Neural cell (in vitro differentiated cells): ENCODE measurements around the gene BMPR1B. TPM values are rescaled to one million over a fixed set of nuclear protein-coding genes. Genes with fewer than 3 reads are reported as not detected.

Experiments used
- H2AFZ ChIP-seq: fragments of 200-600, 300-800 bp; sonication (generic), shearing (Covaris generic); 2 replicates; pipeline ENCODE4 v1.6.0; 2014; ENCODE audit warnings: low read depth, mild to moderate bottlenecking, antibody characterized with exemption, low read length, moderate library complexity
- H3F3A ChIP-seq: fragments of 200-600 bp; shearing (Covaris generic); 2 replicates; pipeline ENCODE4 v1.6.1; 2016; ENCODE audit warnings: mild to moderate bottlenecking, moderate library complexity, mixed read lengths, antibody characterized with exemption, low read length; ENCODE audit not compliant: insufficient read depth, poor library complexity, severe bottlenecking
- H3K27ac ChIP-seq: fragments of 200-600, 300-800 bp; sonication (generic), shearing (Covaris generic); 2 replicates; pipeline ENCODE4 v1.5.1; 2014; ENCODE audit warnings: mild to moderate bottlenecking, low read length, moderate library complexity
- H3K27me3 ChIP-seq: fragments of 300-800, 200-600 bp; sonication (generic), shearing (Covaris generic); 2 replicates; pipeline ENCODE4 v1.6.0; 2014; ENCODE audit warnings: mild to moderate bottlenecking, low read depth, low read length, moderate library complexity; ENCODE audit not compliant: insufficient read depth
- H3K36me3 ChIP-seq: fragments of 300-800, 200-600 bp; sonication (generic), shearing (Covaris generic); 2 replicates; pipeline ENCODE4 v1.5.1; 2014; ENCODE audit warnings: mild to moderate bottlenecking, antibody characterized with exemption, low read length, moderate library complexity; ENCODE audit not compliant: insufficient read depth
- H3K4me2 ChIP-seq: fragments of 300-800, 200-600 bp; sonication (generic), shearing (Covaris generic); 2 replicates; pipeline ENCODE4 v1.6.0; 2014; ENCODE audit warnings: mild to moderate bottlenecking, low read length
- H3K4me3 ChIP-seq: fragments of 300-800, 200-600 bp; sonication (generic), shearing (Covaris generic); 2 replicates; pipeline ENCODE4 v1.5.1; 2014; ENCODE audit warnings: mild to moderate bottlenecking, low read length, moderate library complexity
- H3K79me2 ChIP-seq: fragments of 200-600 bp; shearing (Covaris generic); replicated peaks from 2 replicates; pipeline ENCODE4 v1.6.0; 2014; ENCODE audit warnings: mild to moderate bottlenecking, low read length, moderate library complexity; ENCODE audit not compliant: insufficient read depth
- H3K9ac ChIP-seq: fragments of 300-800, 200-600 bp; sonication (generic), shearing (Covaris generic); 2 replicates; pipeline ENCODE4 v1.6.1; 2016; ENCODE audit warnings: mild to moderate bottlenecking, low read length, mixed read lengths
- H3K9me2 ChIP-seq: fragments of 200-600 bp; shearing (Covaris generic); 2 replicates; pipeline ENCODE4 v1.6.1; 2016; ENCODE audit warnings: mild to moderate bottlenecking, low read length, mixed read lengths; ENCODE audit not compliant: insufficient read depth
- H3K9me3 ChIP-seq: fragments of 200-600, 300-800 bp; sonication (generic), shearing (Covaris generic); 2 replicates; pipeline ENCODE4 v1.6.1; 2016; ENCODE audit warnings: mild to moderate bottlenecking, mixed run types, low read length, moderate library complexity, mixed read lengths
- H4K20me1 ChIP-seq: fragments of 200-600 bp; shearing (Covaris generic); 2 replicates; pipeline ENCODE4 v1.6.1; 2016; ENCODE audit warnings: mild to moderate bottlenecking, mixed run types; ENCODE audit not compliant: insufficient read depth
- EP300 ChIP-seq: fragments of 450-650 bp; conservative IDR thresholded peaks from 2 replicates; pipeline ENCODE4 v1.6.1; 2014; ENCODE audit warnings: antibody characterized with exemption, mild to moderate bottlenecking, moderate library complexity; ENCODE audit not compliant: poor library complexity, severe bottlenecking
- EZH2 ChIP-seq: fragments of 200-600, 300-800 bp; shearing (Covaris generic), sonication (generic); IDR thresholded peaks from 2 replicates; pipeline ENCODE4 v1.6.1; 2014; ENCODE audit warnings: antibody characterized with exemption, low read length, borderline replicate concordance, mild to moderate bottlenecking; ENCODE audit not compliant: insufficient read depth, poor library complexity, severe bottlenecking
- MXI1 ChIP-seq: fragments of 450-650 bp; conservative IDR thresholded peaks from 2 replicates; pipeline ENCODE4 v1.6.1; 2014; ENCODE audit warnings: antibody characterized with exemption, mild to moderate bottlenecking; ENCODE audit not compliant: poor library complexity, severe bottlenecking
- POLR2AphosphoS5 ChIP-seq: IDR thresholded peaks from 2 replicates; pipeline ENCODE4 v1.6.1; 2012
- RAD21 ChIP-seq: fragments of 450-650 bp; conservative IDR thresholded peaks from 2 replicates; pipeline ENCODE4 v1.6.1; 2014; ENCODE audit warnings: antibody characterized with exemption, mild to moderate bottlenecking, moderate library complexity
- SMC3 ChIP-seq: fragments of 450-650 bp; conservative IDR thresholded peaks from 2 replicates; pipeline ENCODE4 v1.6.1; 2014; ENCODE audit warnings: antibody characterized with exemption, mild to moderate bottlenecking, moderate library complexity; ENCODE audit not compliant: poor library complexity
- TAF1 ChIP-seq: IDR thresholded peaks from 2 replicates; pipeline ENCODE4 v1.6.1; 2012; ENCODE audit warnings: low read depth
- polyA plus RNA-seq: library from polyadenylated mRNA; depleted of rRNA; stranded (reverse); fragments of >200 nt; gene quantifications from 2 replicates; pipeline ENCODE4 v1.2.3, GENCODE V29; 2014
- TF ChIP-seq, protein P1 (sequence below): fragments of 450-650 bp; IDR thresholded peaks from 2 replicates; pipeline ENCODE4 v1.5.1; 2014; ENCODE audit warnings: antibody characterized with exemption, mild to moderate bottlenecking, moderate library complexity; ENCODE audit not compliant: poor library complexity, severe bottlenecking
- TF ChIP-seq, protein P2 (sequence below): IDR thresholded peaks from 2 replicates; pipeline ENCODE4 v1.6.1; 2012; ENCODE audit warnings: borderline replicate concordance

The BMPR1B gene
- polyA plus RNA-seq, 1 donor from 2014 or later: 1.6 TPM

DNA sequence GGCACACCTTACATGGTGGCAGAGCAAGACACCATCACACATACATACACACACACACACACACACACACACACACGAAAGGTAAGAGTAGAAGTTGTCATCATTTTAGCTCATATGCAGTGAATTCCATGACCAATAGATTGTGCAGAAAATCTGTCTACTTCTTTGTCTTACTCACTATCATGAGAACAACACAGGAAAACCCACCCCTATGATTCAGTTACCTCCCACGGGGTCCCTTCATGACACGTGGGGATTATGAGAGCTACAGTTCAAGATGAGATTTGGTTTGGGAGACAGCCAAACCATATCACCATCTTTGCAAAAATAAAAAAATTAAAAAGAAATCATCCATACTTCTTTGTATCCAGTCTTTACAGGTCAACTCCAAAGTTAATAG is 221.1 kb downstream of the BMPR1B start:
- H4K20me1 ChIP-seq: no peaks in the 10 kb centered on the region
- H3K79me2 ChIP-seq: no peaks in the 10 kb centered on the region
- H3K9me3 ChIP-seq: no peaks in the 10 kb centered on the region
- H3K9ac ChIP-seq: no peak overlapping the region
- no peak overlapping the region for H3K4me3 ChIP-seq
- no peaks in the 10 kb centered on the region for H3F3A ChIP-seq
- H3K27me3 ChIP-seq: no peaks in the 10 kb centered on the region
- H2AFZ ChIP-seq: no peak overlapping the region
- TF ChIP-seq, protein P1, sequence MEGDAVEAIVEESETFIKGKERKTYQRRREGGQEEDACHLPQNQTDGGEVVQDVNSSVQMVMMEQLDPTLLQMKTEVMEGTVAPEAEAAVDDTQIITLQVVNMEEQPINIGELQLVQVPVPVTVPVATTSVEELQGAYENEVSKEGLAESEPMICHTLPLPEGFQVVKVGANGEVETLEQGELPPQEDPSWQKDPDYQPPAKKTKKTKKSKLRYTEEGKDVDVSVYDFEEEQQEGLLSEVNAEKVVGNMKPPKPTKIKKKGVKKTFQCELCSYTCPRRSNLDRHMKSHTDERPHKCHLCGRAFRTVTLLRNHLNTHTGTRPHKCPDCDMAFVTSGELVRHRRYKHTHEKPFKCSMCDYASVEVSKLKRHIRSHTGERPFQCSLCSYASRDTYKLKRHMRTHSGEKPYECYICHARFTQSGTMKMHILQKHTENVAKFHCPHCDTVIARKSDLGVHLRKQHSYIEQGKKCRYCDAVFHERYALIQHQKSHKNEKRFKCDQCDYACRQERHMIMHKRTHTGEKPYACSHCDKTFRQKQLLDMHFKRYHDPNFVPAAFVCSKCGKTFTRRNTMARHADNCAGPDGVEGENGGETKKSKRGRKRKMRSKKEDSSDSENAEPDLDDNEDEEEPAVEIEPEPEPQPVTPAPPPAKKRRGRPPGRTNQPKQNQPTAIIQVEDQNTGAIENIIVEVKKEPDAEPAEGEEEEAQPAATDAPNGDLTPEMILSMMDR: no peak
- TF ChIP-seq MXI1 (no peak), EP300 (no peak), TAF1 (no peak), EZH2 (no peak), RAD21 (no peak), POLR2AphosphoS5 (no peak), SMC3 (no peak)
- TF ChIP-seq, protein P2, sequence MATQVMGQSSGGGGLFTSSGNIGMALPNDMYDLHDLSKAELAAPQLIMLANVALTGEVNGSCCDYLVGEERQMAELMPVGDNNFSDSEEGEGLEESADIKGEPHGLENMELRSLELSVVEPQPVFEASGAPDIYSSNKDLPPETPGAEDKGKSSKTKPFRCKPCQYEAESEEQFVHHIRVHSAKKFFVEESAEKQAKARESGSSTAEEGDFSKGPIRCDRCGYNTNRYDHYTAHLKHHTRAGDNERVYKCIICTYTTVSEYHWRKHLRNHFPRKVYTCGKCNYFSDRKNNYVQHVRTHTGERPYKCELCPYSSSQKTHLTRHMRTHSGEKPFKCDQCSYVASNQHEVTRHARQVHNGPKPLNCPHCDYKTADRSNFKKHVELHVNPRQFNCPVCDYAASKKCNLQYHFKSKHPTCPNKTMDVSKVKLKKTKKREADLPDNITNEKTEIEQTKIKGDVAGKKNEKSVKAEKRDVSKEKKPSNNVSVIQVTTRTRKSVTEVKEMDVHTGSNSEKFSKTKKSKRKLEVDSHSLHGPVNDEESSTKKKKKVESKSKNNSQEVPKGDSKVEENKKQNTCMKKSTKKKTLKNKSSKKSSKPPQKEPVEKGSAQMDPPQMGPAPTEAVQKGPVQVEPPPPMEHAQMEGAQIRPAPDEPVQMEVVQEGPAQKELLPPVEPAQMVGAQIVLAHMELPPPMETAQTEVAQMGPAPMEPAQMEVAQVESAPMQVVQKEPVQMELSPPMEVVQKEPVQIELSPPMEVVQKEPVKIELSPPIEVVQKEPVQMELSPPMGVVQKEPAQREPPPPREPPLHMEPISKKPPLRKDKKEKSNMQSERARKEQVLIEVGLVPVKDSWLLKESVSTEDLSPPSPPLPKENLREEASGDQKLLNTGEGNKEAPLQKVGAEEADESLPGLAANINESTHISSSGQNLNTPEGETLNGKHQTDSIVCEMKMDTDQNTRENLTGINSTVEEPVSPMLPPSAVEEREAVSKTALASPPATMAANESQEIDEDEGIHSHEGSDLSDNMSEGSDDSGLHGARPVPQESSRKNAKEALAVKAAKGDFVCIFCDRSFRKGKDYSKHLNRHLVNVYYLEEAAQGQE: no peak
- no peak overlapping the region for H3K27ac ChIP-seq
- no peak overlapping the region for H3K4me2 ChIP-seq
- H3K36me3 ChIP-seq: no peaks in the 10 kb centered on the region
- no peaks in the 10 kb centered on the region for H3K9me2 ChIP-seq

DNA sequence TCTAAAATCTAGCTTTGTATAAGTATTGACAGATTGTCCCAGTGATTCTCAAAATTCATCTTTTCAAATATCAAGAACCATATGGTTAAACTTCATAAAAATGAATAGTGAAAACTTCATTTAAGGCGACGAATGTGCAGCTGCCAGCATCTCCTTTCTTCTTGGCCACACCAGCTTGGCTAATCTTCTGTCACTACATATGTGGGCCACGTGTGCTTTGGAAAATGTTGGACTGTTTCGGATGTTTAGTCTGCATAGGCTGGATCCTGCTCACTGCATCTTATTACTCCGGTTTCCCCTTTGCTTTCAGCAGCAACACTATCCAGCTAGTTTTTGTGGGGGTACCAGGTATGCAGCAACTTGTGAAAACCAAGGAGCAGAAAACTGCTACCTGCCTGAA is 221.9 kb downstream of the BMPR1B start:
- Histone ChIP-seq H4K20me1 (no peaks in the 10 kb centered on the region), H2AFZ (no peak overlapping the region), H3K9ac (no peak overlapping the region), H3K27ac (no peak overlapping the region), H3K9me2 (no peaks in the 10 kb centered on the region), H3K9me3 (no peaks in the 10 kb centered on the region), H3K79me2 (no peaks in the 10 kb centered on the region), H3K27me3 (no peaks in the 10 kb centered on the region), H3K36me3 (no peaks in the 10 kb centered on the region), H3K4me3 (no peak overlapping the region), H3F3A (no peaks in the 10 kb centered on the region), H3K4me2 (no peak overlapping the region)
- TF ChIP-seq SMC3 (no peak), EZH2 (no peak), RAD21 (no peak), MXI1 (no peak), EP300 (no peak), TAF1 (no peak), POLR2AphosphoS5 (no peak)
- TF ChIP-seq, protein P1: no peak
- TF ChIP-seq, protein P2: no peak
